ENCODE data around the gene NUP98.
"Not testable (repeated sequence)": the region's sequence is repeated elsewhere in the genome, so short reads cannot be mapped to it uniquely, and the experiment has no call there.

The NUP98 gene

DNA sequence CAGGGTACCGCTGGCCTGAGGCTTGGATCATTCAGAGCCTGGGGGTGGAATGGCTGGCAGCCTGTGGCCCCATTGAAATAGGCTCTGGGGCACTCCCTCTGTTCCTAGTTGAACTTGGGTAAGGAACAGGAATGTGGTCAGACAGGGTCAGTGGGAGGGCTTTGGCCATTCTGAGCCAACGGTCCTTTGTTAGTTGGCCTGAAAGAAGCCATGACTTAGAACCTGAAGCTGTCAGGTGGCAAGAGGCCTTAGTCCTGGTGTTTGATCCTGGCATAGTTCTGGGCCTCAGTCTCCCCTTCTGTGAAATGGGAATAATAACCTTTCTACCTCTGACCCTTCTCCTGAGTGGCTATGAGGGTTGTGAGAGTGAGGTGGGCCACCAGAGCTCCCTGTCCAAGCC lies 19.3 kb upstream of the NUP98 start:
- peaks cover 0 to 10% of the 10 kb centered on the region in 2 donors for H3K36me3 ChIP-seq (ENCODE audit: control insufficient read depth in 1 of 2, insufficient read depth in 2 of 2, low read length in 2 of 2)
- no peak overlapping the region for H3K27ac ChIP-seq (ENCODE audit: low read depth, low read length)
- H3K9ac ChIP-seq (ENCODE audit: low read depth in 1 of 2, low read length in 2 of 2) = no peak overlapping the region
- no peaks in the 10 kb centered on the region for H3K27me3 ChIP-seq (ENCODE audit: control insufficient read depth in 1 of 2, insufficient read depth in 2 of 2, low read length in 2 of 2)
- no peaks in the 10 kb centered on the region for H3K9me3 ChIP-seq (ENCODE audit: control insufficient read depth in 1 of 2, low read length in 2 of 2)
- no peak overlapping the region for H3K4me3 ChIP-seq (ENCODE audit: low read depth in 1 of 2, low read length in 2 of 2)
- no peaks in the 10 kb centered on the region for H3K4me1 ChIP-seq (ENCODE audit: control insufficient read depth in 1 of 2, insufficient read depth in 2 of 2, low read length in 2 of 2)

DNA sequence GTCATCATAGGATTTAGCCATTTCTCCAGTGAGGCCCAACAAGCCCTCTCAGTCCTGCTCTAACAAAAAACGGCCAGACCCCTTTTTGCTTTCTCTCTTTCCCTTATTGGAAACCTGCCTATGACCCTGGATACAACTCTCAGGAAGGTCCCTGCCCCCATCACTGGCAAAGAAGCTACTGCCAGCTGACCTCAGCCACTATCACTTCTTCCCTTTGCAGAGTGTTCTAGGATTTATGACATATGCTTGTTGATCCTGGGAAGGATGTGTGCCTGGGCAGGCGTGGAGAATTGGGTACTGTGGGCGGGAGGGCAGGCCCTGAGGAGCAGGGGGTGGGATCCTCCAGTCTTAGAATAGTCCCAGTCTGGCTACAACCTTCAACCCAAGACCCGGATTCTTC lies 18.5 kb upstream of the NUP98 start:
- Histone ChIP-seq H3K27ac (ENCODE audit: low read depth, low read length) (no peak overlapping the region), H3K9ac (ENCODE audit: low read depth in 1 of 2, low read length in 2 of 2) (no peak overlapping the region), H3K9me3 (ENCODE audit: control insufficient read depth in 1 of 2, low read length in 2 of 2) (no peaks in the 10 kb centered on the region), H3K4me1 (ENCODE audit: control insufficient read depth in 1 of 2, insufficient read depth in 2 of 2, low read length in 2 of 2) (no peaks in the 10 kb centered on the region), H3K27me3 (ENCODE audit: control insufficient read depth in 1 of 2, insufficient read depth in 2 of 2, low read length in 2 of 2) (no peaks in the 10 kb centered on the region), H3K36me3 (ENCODE audit: control insufficient read depth in 1 of 2, insufficient read depth in 2 of 2, low read length in 2 of 2) (peaks cover 0 to 14% of the 10 kb centered on the region in 2 donors), H3K4me3 (ENCODE audit: low read depth in 1 of 2, low read length in 2 of 2) (no peak overlapping the region)

DNA sequence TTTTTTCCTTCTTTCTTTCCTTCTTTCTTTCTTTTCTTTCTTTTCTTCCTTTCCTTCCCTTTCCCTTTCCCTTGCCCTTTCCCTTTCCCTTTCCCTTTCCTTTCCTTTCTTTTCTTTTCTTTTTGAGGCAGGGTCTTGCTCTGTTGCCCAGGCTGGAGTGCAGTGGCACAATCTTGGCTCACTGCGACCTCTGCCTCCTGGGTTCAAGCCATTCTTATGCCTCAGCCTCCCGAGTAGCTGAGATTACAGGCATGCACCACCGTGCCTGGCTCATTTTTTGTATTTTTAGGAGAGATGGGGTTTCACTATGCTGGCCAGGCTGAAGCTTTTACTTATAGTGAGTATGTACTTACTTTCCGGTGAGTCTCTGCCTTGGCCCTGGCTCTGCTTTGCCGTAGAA lies 17.5 kb upstream of the NUP98 start:
- not testable (repeated sequence) for H3K4me1 ChIP-seq (ENCODE audit: control insufficient read depth in 1 of 2, insufficient read depth in 2 of 2, low read length in 2 of 2); H3K4me3 ChIP-seq (ENCODE audit: low read depth in 1 of 2, low read length in 2 of 2); H3K9me3 ChIP-seq (ENCODE audit: control insufficient read depth in 1 of 2, low read length in 2 of 2); H3K27me3 ChIP-seq (ENCODE audit: control insufficient read depth in 1 of 2, insufficient read depth in 2 of 2, low read length in 2 of 2); H3K9ac ChIP-seq (ENCODE audit: low read depth in 1 of 2, low read length in 2 of 2); H3K27ac ChIP-seq (ENCODE audit: low read depth, low read length)
- peaks cover 0 to 12% of the 10 kb centered on the region in 2 donors for H3K36me3 ChIP-seq (ENCODE audit: control insufficient read depth in 1 of 2, insufficient read depth in 2 of 2, low read length in 2 of 2)

DNA sequence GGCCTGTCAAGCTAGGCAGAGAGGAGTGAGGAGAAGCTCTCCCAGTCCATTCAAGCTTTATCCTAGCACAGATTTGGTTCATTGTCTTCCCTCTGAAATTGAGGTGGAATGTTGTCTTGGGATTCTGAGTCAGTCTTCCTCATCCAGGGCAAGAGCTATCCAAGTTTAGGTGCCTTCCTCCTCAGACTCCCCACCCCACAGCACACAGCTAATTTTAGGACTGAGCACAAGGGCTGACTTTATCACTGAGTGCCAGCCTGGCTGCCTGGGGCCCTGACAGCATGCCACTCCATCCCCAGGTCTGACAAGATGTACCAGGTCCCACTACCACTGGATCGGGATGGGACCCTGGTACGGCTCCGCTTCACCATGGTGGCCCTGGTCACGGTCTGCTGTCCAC lies 13.6 kb upstream of the NUP98 start:
- no peak overlapping the region for H3K9ac ChIP-seq (ENCODE audit: low read depth in 1 of 2, low read length in 2 of 2)
- H3K27ac ChIP-seq (ENCODE audit: low read depth, low read length) = no peak overlapping the region
- peaks cover 0 to 9% of the 10 kb centered on the region in 2 donors for H3K36me3 ChIP-seq (ENCODE audit: control insufficient read depth in 1 of 2, insufficient read depth in 2 of 2, low read length in 2 of 2)
- H3K4me3 ChIP-seq (ENCODE audit: low read depth in 1 of 2, low read length in 2 of 2) = no peak overlapping the region
- no peaks in the 10 kb centered on the region for H3K9me3 ChIP-seq (ENCODE audit: control insufficient read depth in 1 of 2, low read length in 2 of 2)
- H3K4me1 ChIP-seq (ENCODE audit: control insufficient read depth in 1 of 2, insufficient read depth in 2 of 2, low read length in 2 of 2) = peaks cover 12 to 16% of the 10 kb centered on the region in 2 donors
- no peaks in the 10 kb centered on the region for H3K27me3 ChIP-seq (ENCODE audit: control insufficient read depth in 1 of 2, insufficient read depth in 2 of 2, low read length in 2 of 2)

DNA sequence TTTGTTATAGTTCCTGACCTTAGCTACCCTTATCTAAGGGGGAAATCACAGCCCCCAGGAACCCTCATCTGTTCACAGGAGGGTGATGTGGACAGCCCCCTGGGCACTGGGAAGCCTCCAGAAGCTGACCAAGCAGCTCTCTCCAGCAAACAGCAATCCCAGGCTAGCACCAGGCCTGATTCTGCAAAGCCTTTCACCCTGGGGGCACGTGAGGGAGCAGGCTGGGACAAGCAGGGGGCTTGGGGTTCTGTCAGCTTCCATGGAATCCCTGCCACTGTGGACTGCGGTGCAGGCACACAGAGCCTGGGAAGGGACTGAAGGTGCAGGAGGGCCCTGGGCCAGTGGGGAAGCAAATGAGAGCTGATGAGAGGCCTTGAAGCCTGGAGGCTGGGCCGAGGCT lies 13.1 kb upstream of the NUP98 start:
- no peak overlapping the region for H3K4me3 ChIP-seq (ENCODE audit: low read depth in 1 of 2, low read length in 2 of 2)
- H3K27ac ChIP-seq (ENCODE audit: low read depth, low read length) = no peak overlapping the region

DNA sequence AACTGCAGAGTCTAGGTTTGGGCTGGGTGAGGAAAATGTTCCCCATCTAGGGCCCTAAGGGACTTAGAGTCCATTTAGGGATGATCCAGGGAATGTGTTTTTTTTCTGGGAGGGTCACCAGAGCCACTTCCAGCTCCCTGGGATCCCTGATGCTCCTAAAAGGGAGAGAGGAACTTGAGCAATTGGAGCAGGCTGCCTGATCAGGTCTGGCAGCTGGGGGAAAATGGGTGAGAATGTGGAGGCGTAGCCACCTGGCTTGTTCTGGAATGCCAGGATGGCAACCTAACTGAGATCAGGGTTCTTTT lies 12.2 kb upstream of the NUP98 start:
- Histone ChIP-seq H3K9me3 (ENCODE audit: control insufficient read depth in 1 of 2, low read length in 2 of 2) (no peaks in the 10 kb centered on the region), H3K4me1 (ENCODE audit: control insufficient read depth in 1 of 2, insufficient read depth in 2 of 2, low read length in 2 of 2) (peaks cover 12 to 16% of the 10 kb centered on the region in 2 donors), H3K27ac (ENCODE audit: low read depth, low read length) (no peak overlapping the region), H3K27me3 (ENCODE audit: control insufficient read depth in 1 of 2, insufficient read depth in 2 of 2, low read length in 2 of 2) (no peaks in the 10 kb centered on the region), H3K9ac (ENCODE audit: low read depth in 1 of 2, low read length in 2 of 2) (no peak overlapping the region), H3K36me3 (ENCODE audit: control insufficient read depth in 1 of 2, insufficient read depth in 2 of 2, low read length in 2 of 2) (peaks cover 0 to 9% of the 10 kb centered on the region in 2 donors), H3K4me3 (ENCODE audit: low read depth in 1 of 2, low read length in 2 of 2) (no peak overlapping the region)

More for the DNA sequence above, 13.1 kb upstream of the NUP98 start:
- no peaks in the 10 kb centered on the region for H3K27me3 ChIP-seq (ENCODE audit: control insufficient read depth in 1 of 2, insufficient read depth in 2 of 2, low read length in 2 of 2)
- no peaks in the 10 kb centered on the region for H3K9me3 ChIP-seq (ENCODE audit: control insufficient read depth in 1 of 2, low read length in 2 of 2)
- H3K4me1 ChIP-seq (ENCODE audit: control insufficient read depth in 1 of 2, insufficient read depth in 2 of 2, low read length in 2 of 2) = peaks cover 12 to 16% of the 10 kb centered on the region in 2 donors
- H3K9ac ChIP-seq (ENCODE audit: low read depth in 1 of 2, low read length in 2 of 2) = no peak overlapping the region
- H3K36me3 ChIP-seq (ENCODE audit: control insufficient read depth in 1 of 2, insufficient read depth in 2 of 2, low read length in 2 of 2) = peaks cover 0 to 9% of the 10 kb centered on the region in 2 donors

DNA sequence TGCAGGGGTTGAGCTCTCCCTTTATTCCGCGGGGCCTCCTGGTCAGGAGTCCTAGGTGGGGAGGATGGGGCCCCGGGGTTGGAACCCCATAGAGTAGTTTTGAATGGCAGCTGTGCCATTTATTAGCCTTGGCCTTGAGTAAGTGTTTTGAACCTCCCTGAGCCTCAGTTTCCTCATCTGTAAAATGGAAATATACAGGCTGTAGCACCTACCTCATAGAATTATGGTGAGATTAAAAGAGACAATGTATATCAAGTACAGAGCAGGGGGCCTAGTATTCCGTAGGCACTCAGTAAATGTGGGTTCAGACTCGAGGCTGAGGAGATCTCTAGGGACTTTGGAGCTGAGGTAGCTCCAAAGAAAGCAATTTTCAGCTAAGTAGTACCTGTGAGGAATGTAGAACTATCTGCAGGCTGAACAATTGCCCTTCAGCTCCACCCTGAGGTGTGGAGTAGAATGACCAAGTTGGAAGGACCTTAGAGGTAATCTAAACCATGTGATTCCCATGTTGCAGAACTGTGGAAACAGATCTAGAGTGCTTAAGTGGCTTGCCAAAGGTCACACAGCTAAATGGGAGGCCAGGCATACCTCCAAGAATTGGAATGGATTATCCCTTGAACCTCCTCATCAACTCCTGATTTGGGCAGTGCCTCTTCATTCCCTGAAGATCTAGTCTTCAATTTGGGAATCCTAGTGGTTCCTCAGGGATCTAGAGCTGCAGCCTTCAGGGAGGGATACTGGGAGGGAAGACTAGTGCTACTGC lies 11.7 kb upstream of the NUP98 start:
- H3K36me3 ChIP-seq (ENCODE audit: control insufficient read depth in 1 of 2, insufficient read depth in 2 of 2, low read length in 2 of 2) = peaks cover 0 to 9% of the 10 kb centered on the region in 2 donors
- H3K9me3 ChIP-seq (ENCODE audit: control insufficient read depth in 1 of 2, low read length in 2 of 2) = no peaks in the 10 kb centered on the region
- peaks cover 12 to 16% of the 10 kb centered on the region in 2 donors for H3K4me1 ChIP-seq (ENCODE audit: control insufficient read depth in 1 of 2, insufficient read depth in 2 of 2, low read length in 2 of 2)
- H3K27ac ChIP-seq (ENCODE audit: low read depth, low read length) = no peak overlapping the region
- H3K9ac ChIP-seq (ENCODE audit: low read depth in 1 of 2, low read length in 2 of 2) = peak overlapping the region; percentile 68 to 89
- H3K27me3 ChIP-seq (ENCODE audit: control insufficient read depth in 1 of 2, insufficient read depth in 2 of 2, low read length in 2 of 2) = no peaks in the 10 kb centered on the region
- peak overlapping the region; percentile 83 to 92 for H3K4me3 ChIP-seq (ENCODE audit: low read depth in 1 of 2, low read length in 2 of 2)

DNA sequence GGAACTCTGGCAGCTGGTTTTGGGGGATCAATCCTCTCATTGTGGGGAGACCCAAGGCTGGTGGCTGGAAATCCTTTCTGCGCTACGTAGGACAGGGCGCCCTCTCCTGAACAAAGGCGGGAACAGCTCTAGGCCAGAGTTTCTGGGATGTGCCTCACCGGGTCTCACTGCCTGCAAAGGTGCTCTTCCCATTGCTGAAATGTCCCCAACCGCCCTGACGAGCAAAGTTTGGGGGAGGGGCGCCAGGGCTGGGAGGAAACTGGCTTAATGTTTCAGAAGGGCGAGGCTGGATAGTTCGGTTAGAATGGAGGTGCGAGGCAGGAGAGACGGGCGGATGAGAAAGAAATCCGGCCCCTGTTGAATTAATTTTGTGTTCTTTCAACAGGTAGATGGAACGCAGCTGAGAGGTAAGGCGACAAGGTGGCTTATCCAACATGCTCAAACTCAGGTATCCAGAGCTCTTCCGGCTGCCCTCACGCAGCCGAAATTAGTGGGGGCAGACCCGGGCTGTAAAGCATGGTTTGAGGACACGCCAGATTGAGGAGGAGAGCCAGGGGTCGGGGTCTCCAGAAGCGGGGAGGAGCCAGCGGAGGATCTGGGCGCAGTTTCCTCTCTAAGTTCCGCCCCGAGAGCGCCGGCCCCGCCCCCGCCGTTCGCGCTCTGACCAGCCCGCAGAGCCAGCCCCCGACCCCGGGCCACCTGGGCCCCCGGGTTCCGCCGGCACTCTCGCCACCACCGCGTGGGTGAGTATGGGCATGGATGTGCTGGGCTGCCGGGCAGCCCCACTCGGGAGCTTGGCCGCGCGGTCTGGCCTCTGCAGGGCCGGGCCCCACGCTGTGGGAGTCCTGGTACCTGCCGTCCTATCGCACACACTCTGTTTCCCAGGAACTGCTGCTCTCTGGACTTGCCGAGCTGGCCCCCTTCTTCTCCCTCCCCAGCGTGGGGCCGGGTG lies 10.8 kb upstream of the NUP98 start, which contains the start of gene PGAP2:
Gene PGAP2 (plus strand): TSS at position 652 of the 952 bp plus-strand sequence. CDS start 2,700 bp downstream, outside the sequence.
- Histone ChIP-seq H3K27ac (ENCODE audit: low read depth, low read length) (no peak within 1 kb of the TSS), H3K4me1 (ENCODE audit: control insufficient read depth in 1 of 2, insufficient read depth in 2 of 2, low read length in 2 of 2) (peaks cover 12 to 16% of the 10 kb centered on the region in 2 donors), H3K9me3 (ENCODE audit: control insufficient read depth in 1 of 2, low read length in 2 of 2) (no peaks in the 10 kb centered on the region), H3K4me3 (ENCODE audit: low read depth in 1 of 2, low read length in 2 of 2) (peak within 1 kb of the TSS; percentile 83 to 92), H3K9ac (ENCODE audit: low read depth in 1 of 2, low read length in 2 of 2) (peak within 1 kb of the TSS; percentile 68 to 89), H3K36me3 (ENCODE audit: control insufficient read depth in 1 of 2, insufficient read depth in 2 of 2, low read length in 2 of 2) (peaks cover 0 to 9% of the 10 kb centered on the region in 2 donors), H3K27me3 (ENCODE audit: control insufficient read depth in 1 of 2, insufficient read depth in 2 of 2, low read length in 2 of 2) (no peaks in the 10 kb centered on the region)

DNA sequence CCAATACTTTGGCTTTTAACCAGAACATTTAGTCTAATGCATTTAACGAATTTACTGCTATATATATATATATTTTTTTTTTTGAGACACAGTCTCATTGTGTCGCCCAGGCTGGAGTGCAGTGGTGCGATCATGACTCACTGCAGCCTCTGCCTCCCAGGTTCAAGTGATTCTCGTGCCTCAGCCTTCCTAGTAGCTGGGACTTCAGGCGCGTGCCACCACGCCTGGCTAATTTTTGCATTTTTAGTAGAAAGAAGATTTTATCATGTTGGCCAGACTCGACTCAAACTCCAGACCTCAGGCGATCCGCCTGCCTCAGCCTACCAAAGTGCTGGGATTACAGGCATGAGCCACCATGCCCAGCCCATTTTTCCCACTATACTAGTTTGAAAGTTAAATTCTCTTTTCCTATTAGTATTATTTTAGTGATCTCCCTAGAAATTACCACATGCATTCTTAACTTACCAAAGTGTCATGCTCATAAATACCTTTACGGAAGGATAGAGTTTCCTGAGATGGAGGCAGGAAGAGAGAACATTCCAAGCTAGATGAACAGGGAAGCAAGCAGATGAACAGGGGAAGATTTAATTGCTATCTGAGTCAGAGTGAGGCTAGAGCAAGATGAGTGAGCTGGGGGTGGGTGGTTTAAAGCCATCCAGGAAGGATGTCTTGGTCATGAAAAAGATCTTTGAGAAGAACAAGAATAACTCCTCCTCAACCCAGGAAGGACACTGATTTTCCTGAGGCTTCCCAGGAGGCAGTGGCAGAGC lies 6.6 kb upstream of the NUP98 start:
- Histone ChIP-seq H3K27me3 (ENCODE audit: control insufficient read depth in 1 of 2, insufficient read depth in 2 of 2, low read length in 2 of 2) (no peaks in the 10 kb centered on the region), H3K4me1 (ENCODE audit: control insufficient read depth in 1 of 2, insufficient read depth in 2 of 2, low read length in 2 of 2) (peaks cover 4 to 15% of the 10 kb centered on the region in 2 donors)

More for the DNA sequence above, 6.6 kb upstream of the NUP98 start:
- H3K4me3 ChIP-seq (ENCODE audit: low read depth in 1 of 2, low read length in 2 of 2) = no peak overlapping the region
- no peaks in the 10 kb centered on the region for H3K36me3 ChIP-seq (ENCODE audit: control insufficient read depth in 1 of 2, insufficient read depth in 2 of 2, low read length in 2 of 2)
- no peak overlapping the region for H3K27ac ChIP-seq (ENCODE audit: low read depth, low read length)
- H3K9ac ChIP-seq (ENCODE audit: low read depth in 1 of 2, low read length in 2 of 2) = no peak overlapping the region
- H3K9me3 ChIP-seq (ENCODE audit: control insufficient read depth in 1 of 2, low read length in 2 of 2) = no peaks in the 10 kb centered on the region

All from duodenal mucosa (tissue), 2 donors.